Stimulated activated memory B cell treated with anti-CD40 and anti-IgM and Interleukin-4, amounts not matched to agents 10 μg/mL and 1 μg/mL and 100 μg/mL, for 72 hours (primary cell): Measurements from ENCODE around the gene SNX17.

Source experiments
- ATAC-seq: fragments of 150-1000 bp; cut with Tn5 transposase; 2 replicates; pipeline ENCODE4 v1.10.0; 2021
- H3K27ac Mint-ChIP-seq: one replicate; pipeline ENCODE4 v1.8.0; 2022; ENCODE audit warnings: mild to moderate bottlenecking, mixed read lengths
- H3K27me3 Mint-ChIP-seq: one replicate; pipeline ENCODE4 v1.8.0; 2022; ENCODE audit warnings: mixed read lengths
- H3K36me3 Mint-ChIP-seq: one replicate; pipeline ENCODE4 v1.8.0; 2022; ENCODE audit warnings: mixed read lengths
- H3K4me1 Mint-ChIP-seq: one replicate; pipeline ENCODE4 v1.8.0; 2022; ENCODE audit warnings: mixed read lengths
- H3K4me3 Mint-ChIP-seq: one replicate; pipeline ENCODE4 v1.8.0; 2022; ENCODE audit warnings: mild to moderate bottlenecking, moderate library complexity, mixed read lengths
- H3K9me3 Mint-ChIP-seq: one replicate; pipeline ENCODE4 v1.8.0; 2022; ENCODE audit warnings: mixed read lengths

SNX17 gene

DNA sequence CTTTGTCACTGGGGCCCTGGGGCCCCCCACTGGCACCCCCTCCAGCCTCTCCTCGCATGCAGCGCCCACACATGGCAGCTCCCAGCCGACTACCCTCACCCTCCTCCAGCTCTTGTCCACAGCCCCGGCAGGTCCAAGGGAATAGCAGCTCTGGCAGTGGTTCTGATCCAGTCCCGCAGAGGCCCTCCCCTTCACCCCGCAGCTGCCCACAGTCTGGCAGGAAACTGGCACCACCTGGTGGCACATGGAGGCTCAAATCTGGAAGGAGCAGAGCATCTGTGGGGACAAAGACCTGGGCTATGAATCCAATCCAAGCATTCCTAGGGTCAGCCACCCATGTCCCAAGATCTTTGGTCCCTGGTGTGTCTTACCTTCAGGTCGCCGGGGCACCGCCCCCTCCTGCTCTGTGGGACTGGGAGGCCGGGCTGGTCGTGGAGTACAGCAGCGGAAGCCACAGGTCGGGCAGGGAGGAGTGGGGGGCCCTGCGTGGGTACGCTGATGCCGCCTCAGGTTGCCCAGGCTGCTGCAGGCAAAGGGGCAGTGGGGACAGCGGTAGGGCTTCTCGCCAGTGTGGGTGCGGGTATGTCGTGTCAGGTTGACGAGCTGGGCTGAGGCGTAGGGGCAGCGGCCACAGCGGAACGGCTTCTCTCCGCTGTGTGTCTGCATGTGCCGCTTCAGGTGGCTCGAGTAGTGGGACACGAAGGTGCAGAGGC, 7.8 kb downstream of the SNX17 start:
- Mint-ChIP-seq H3K9me3 (no peaks in the 10 kb centered on the region), H3K36me3 (peaks cover 58% of the 10 kb centered on the region), H3K27ac (peak overlapping the region; percentile 96), H3K4me1 (peaks cover 41% of the 10 kb centered on the region), H3K4me3 (no peak overlapping the region), H3K27me3 (no peaks in the 10 kb centered on the region)
- ATAC-seq: no peak

DNA sequence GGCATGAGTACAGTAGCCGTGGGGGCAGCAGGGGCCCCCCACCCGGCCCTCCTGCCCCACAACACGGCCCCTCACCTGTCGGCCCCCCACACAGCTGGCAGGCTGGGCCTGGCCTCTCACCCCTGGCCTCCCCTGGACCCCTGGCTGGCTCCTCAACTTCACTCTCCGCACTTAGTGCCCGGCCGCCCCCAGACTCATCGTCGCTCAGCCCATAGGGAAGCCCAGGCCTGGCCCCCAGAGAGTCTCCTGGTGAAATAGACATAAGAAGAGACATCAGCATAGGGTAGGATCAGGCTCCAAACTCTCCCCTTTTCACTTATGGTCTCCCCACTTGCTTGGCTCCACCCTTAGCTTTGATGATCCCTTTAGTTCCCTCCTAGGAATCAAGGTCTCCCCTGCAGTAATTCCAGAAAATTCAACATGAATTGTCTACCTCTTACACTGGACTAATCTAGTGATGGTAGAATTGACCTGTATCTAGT, 8.4 kb downstream of the SNX17 start:
- peaks cover 43% of the 10 kb centered on the region for H3K4me1 Mint-ChIP-seq
- H3K9me3 Mint-ChIP-seq: no peaks in the 10 kb centered on the region
- no peak for ATAC-seq
- peak overlapping the region; percentile 81 for H3K4me3 Mint-ChIP-seq
- H3K27ac Mint-ChIP-seq: peak overlapping the region; percentile 96
- H3K36me3 Mint-ChIP-seq: peaks cover 58% of the 10 kb centered on the region
- H3K27me3 Mint-ChIP-seq: no peaks in the 10 kb centered on the region

DNA sequence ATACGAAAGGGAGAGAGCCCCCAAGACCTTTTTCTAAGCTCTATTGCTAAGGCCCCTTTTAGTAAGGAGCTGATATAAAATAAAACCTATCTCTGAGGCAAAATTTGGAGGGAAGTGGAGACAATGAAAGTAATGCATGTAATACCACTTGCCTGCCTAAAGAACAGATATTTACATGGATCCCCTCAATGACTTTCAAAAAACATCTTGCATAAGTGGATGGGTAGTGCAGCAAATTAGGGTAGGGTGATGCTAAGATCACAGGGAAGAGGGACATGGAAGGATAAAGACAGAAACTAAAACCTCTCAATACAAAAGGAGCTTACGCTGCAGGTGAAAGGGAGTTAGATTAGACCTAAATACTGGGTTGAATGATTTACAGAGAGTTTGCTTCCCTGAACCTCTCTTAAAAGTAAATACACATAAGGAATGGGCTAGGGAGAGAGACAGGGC, 9.0 kb downstream of the SNX17 start:
- Mint-ChIP-seq H3K9me3 (no peaks in the 10 kb centered on the region), H3K27me3 (no peaks in the 10 kb centered on the region), H3K36me3 (peaks cover 62% of the 10 kb centered on the region), H3K4me1 (peaks cover 47% of the 10 kb centered on the region), H3K27ac (peak overlapping the region; percentile 96), H3K4me3 (peak overlapping the region; percentile 81)
- ATAC-seq: no peak

DNA sequence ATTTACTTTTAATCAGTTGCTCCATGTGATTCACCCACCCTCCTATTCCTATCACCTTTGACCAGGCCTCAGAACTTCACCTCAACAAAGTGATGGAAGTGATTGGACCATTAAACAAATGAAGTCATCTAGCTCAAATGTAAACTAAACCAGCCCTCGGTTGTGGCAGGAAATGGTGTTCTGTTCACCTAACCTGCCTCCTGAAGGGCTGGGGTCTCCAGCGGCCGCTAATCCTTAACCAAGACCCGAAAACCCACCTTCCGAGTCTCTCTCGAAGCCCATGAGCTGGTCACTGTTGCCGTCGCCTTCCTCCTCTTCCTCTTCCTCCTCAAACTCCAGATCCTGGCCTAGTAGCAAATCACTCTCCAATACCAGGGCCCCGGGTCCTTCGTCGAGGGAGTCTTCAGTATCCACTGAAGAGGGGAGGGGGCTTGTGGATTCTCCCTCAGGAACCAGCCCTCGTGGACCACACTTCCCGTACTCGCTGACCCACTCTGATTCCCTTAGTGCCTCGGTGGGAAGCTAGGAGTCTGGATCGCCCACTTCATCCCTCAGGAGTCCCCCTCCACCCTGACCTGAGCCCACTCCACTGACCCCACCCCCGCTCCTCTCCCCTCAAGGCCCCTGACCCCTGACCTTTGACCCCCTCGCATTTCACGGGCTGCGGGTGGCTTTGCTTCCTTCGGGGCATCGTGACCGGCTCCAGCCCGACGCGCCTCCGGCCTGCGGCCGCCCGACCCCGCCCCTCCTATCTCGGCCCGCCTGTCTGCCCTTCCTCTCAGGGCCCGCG, 9.6 kb downstream of the SNX17 start:
- ATAC-seq: peak; percentile 75
- H3K27ac Mint-ChIP-seq: peak overlapping the region; percentile 96
- H3K36me3 Mint-ChIP-seq: peaks cover 62% of the 10 kb centered on the region
- peak overlapping the region; percentile 81 for H3K4me3 Mint-ChIP-seq
- no peaks in the 10 kb centered on the region for H3K9me3 Mint-ChIP-seq
- peaks cover 47% of the 10 kb centered on the region for H3K4me1 Mint-ChIP-seq
- no peaks in the 10 kb centered on the region for H3K27me3 Mint-ChIP-seq

DNA sequence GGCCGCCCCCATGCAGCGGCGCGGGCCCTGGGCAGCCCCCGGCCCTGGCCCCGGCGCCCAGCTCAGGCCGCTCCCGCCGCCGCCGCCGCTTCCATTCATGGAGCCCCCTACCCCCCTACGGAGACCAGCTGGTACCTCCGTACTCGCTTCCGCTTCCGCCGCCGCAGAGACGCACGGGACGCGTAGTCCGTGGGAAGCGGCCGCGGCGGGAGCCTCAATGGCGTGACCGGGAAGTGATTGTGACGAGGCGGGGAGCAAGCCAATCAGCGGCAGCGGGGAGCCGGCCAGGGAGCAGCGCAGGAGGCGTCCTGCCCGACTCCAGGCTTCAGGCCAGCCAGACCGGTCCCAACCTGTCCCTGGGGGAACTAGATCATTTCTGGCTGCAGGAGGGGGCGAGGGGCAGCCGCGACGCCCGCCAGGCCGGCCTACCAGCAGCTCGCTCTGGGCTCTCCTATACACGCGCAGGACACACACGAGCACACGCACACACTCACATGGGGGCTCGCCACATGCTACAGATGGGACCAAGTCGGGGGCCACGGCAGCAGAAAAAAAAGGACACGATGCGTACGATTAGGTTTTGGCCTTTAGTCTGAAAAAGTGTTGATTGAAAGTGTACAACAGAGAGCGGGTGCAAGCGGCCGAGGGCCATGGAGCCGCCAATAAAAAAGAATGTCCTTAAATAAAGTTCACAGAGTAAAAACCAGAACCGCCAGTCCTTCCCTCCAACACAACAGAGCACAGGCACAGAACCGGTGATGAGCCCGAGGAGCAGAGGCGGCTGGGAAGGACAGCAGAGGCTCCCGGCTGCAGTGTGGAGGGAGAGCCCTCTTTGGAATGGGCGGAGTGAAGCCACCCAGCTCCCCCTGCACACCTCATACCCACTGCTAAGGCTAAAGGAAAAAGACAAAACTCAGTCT, 10.5 kb downstream of the SNX17 start, which contains the start of gene ZNF513:
Gene ZNF513 (minus strand): TSS at position 109 of the 920 bp plus-strand sequence. CDS start 208 bp downstream, outside the sequence.
- peaks cover 47% of the 10 kb centered on the region for H3K4me1 Mint-ChIP-seq
- peak within 1 kb of the TSS; percentile 81 for H3K4me3 Mint-ChIP-seq
- H3K9me3 Mint-ChIP-seq: no peaks in the 10 kb centered on the region
- H3K27me3 Mint-ChIP-seq: no peaks in the 10 kb centered on the region
- ATAC-seq: peak; percentile 96
- peak within 1 kb of the TSS; percentile 96 for H3K27ac Mint-ChIP-seq
- H3K36me3 Mint-ChIP-seq: peaks cover 62% of the 10 kb centered on the region

DNA sequence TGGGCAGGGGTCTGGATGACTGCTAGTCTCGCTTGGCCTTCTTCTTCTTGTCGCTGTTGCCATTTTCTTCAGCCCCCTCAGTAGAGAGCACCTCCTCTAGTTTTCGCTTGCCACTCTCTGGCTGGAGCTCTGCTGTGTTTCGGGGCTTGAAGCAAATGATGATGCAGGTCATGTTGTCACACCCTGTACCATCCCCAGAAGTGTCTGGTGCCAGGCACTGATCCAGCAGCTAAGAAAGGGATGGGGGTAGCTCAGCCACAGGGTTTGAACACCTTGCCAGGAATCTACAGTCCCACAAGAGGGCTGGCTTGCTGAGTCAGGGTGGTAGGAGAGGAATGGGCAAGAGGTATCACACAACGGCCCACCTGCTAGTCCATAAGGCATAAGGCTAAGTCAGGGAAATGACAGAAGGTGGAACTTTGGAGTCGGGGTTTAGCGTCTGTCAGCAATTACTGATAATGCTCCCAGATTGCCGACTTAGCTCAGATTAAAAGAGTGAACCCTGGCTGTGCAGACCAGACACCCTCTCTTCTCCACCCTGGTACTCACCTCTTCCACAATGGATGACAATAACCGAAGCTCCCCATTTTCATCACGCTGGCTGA, 11.3 kb downstream of the SNX17 start:
- H3K4me3 Mint-ChIP-seq: peak overlapping the region; percentile 81
- H3K9me3 Mint-ChIP-seq: no peaks in the 10 kb centered on the region
- ATAC-seq: no peak
- H3K27ac Mint-ChIP-seq: peak overlapping the region; percentile 96
- peaks cover 56% of the 10 kb centered on the region for H3K36me3 Mint-ChIP-seq
- no peaks in the 10 kb centered on the region for H3K27me3 Mint-ChIP-seq
- peaks cover 44% of the 10 kb centered on the region for H3K4me1 Mint-ChIP-seq

DNA sequence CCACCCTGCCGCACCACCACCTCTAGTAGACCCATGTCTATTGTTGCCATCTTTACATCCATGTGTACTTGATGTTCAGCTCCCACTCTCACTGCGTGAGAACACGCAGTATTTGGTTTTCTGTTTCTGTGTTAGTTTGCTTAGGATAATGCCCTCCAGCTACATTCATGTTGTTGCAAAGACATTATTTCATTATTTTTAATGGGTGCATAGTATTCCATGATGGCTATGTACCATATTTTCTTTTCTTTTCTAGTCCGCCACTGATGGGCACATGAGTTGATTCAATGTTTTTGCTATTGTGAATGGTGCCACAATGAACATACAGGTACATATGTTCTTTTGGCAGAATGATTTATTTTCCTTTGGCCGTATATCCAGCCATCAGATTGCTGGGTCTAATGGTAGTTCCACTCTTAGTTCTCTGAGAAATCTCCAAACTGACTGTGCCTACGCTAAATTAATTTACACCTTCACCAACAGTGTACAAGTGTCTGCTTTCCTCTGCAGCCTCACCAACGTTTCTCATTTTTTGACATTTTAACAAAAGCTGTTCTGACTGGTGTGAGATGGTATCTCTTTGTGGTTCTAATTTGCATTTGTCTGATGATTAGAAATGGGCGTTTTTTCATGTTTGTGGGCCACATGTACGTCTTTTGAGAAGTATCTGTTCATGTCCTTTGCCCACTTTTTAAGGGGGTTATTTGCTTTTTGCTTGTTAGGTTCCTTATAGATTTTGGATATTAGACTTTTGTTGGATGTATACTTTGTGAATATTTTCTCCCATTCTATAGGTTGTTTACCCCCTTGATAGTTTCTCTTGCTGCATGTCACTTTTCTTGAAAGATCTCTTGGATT, 20.6 kb downstream of the SNX17 start:
- Mint-ChIP-seq H3K36me3 (peaks cover 36% of the 10 kb centered on the region), H3K4me1 (peaks cover 8% of the 10 kb centered on the region), H3K9me3 (no peaks in the 10 kb centered on the region), H3K27me3 (no peaks in the 10 kb centered on the region), H3K27ac (no peak overlapping the region), H3K4me3 (no peak overlapping the region)
- no peak for ATAC-seq

DNA sequence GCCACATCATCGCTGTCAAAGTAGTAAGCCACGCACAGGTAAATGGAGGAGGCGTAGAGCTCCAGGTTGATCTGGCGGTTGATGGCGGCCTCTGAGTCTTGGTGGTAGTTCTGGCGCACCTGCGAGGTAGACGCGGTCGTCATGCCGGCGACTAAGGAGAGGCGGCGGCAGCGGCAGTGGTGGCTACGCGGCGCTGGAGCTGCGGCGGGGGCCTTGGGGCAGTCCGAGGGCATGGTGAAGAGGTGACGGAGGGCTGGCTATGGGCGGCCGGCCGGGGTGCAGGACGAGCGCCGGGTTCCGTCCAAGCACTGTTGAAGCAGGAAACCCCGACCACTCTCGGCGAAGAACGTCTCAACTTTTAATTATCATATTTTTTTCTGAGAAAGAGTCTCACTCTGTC, 22.8 kb downstream of the SNX17 start:
- no peak for ATAC-seq
- peaks cover 35% of the 10 kb centered on the region for H3K36me3 Mint-ChIP-seq
- no peak overlapping the region for H3K27ac Mint-ChIP-seq
- no peaks in the 10 kb centered on the region for H3K27me3 Mint-ChIP-seq
- no peak overlapping the region for H3K4me3 Mint-ChIP-seq
- H3K9me3 Mint-ChIP-seq: no peaks in the 10 kb centered on the region
- H3K4me1 Mint-ChIP-seq: peaks cover 19% of the 10 kb centered on the region

DNA sequence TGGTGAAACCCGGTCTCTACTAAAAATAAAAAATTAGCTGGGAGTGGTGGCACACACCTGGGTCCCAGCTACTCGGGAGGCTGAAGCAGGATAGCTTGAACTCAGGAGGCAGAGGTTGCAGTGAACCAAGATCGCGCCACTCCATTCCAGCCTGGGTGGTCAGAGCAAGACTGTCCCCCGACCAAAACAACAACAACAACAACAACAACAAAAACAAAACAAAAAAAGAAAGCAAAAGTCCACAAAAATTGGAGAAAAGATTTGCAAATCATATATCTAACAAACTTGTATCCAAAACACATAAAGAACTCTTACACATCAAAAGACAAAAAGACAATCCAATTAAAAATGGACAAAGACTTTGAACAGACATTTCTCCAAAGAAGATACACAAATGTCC, 28.5 kb downstream of the SNX17 start:
- Mint-ChIP-seq H3K27me3 (no peaks in the 10 kb centered on the region), H3K9me3 (no peaks in the 10 kb centered on the region), H3K4me1 (peaks cover 42% of the 10 kb centered on the region), H3K36me3 (peaks cover 29% of the 10 kb centered on the region), H3K27ac (no peak overlapping the region), H3K4me3 (no peak overlapping the region)
- no peak for ATAC-seq

DNA sequence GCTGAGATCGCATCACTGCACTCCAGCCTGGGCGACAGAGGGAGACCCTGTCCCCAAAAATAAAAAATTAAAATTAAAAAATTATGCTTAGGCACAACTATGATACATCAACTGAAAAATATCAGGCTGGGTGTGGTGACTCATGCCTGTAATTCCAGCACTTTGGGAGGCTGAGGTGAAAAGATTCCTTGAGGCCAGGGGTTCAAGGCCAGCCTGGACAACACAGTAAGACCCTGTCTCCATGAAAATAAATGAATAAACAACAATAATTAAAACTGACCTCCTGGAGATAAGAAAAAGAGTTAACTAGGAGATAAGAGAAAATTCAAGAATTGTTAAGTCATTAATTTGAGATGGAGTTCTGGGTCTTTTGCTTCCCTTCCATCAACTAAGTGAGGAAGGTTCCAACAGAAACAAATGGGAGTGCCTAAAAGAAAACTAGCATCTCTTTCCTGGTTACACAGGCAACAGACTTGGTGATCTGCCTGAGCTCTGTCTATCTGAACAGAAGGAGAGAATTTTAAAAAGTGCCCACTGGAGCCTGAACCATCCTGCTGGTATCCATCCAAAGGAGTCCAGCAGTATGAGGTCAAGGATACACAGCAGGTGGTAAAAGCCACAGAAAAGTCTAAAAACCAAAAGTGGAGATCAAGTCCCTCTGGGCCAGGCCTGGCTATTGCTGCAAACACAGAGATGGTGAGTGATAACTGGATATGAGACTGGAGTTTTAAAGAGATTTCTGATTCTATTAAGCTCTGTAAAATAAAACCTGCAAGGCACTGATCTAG, 30.1 kb downstream of the SNX17 start:
- no peak overlapping the region for H3K4me3 Mint-ChIP-seq
- H3K4me1 Mint-ChIP-seq: peaks cover 39% of the 10 kb centered on the region
- ATAC-seq: no peak
- H3K27ac Mint-ChIP-seq: peak overlapping the region; percentile 62
- H3K27me3 Mint-ChIP-seq: no peaks in the 10 kb centered on the region
- peaks cover 28% of the 10 kb centered on the region for H3K36me3 Mint-ChIP-seq
- H3K9me3 Mint-ChIP-seq: no peaks in the 10 kb centered on the region

DNA sequence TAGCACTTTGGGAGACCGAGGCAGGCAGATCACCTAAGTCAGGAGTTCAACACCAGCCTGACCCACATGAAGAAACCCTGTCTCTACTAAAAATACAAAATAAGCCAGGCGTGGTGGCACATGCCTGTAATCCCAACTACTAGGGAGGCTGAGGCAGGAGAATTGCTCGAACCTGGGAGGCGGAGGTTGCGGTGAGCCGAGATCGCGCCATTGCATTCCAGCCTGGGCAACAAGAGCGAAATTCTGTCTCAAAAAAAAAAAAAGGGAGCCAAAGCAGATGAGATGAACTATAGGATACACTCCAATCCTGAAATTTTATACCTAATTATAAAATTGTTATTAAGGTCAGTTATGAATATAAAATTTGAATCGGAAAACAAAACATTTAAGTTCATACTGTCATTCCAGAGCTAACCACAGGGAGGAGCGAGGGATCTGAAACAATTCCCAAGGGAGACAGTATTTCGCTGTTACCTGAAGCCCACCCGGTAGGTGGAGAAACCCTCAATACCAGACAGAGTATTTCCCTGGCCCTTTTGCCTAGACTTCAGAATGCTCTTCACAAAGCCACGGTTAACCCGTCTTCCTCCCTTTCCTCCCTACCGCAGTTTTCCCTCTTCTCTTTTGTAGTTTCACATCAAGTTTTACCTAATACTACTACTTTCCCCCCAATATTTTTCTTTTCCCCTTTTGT, 37.5 kb downstream of the SNX17 start:
- Mint-ChIP-seq H3K4me3 (peak overlapping the region; percentile 86), H3K36me3 (peaks cover 6% of the 10 kb centered on the region), H3K27ac (peak overlapping the region; percentile 75), H3K27me3 (peaks cover 10% of the 10 kb centered on the region), H3K4me1 (peaks cover 33% of the 10 kb centered on the region), H3K9me3 (peaks cover 3% of the 10 kb centered on the region)
- no peak for ATAC-seq

DNA sequence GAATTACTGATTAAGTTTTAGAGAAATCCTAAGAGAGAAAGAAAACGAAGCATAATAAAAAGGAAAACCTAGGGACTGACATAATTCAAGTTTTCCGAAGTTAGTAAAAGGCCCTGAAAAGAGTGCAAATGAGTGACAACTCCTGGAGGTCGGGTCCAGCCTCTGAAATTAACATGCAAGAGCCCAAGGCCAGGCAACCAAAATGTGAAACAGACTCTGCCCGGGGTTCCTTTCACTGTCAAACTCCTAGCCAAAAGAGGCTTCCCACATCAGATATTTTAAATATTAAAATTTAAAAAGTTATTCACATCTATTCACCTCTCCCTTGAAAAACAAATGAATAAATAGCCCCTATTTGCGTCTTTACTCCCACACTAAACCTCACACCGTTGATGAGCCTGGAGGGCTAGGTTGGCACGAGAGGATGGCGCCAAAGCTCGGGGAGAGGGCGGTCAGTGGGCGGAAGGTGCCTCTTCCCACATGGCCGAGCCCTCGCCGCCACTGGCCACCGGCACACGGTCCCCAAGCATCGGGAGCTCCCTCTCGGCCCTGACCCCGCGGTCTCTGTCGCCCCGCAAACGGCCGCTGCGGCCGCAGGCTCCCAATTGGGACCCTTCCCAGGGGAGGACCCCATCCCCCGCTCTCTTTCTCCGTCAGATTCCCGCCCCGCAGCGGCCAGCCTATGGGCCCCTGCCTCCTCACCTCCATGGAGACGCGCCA, 38.3 kb downstream of the SNX17 start:
- peak overlapping the region; percentile 86 for H3K4me3 Mint-ChIP-seq
- H3K4me1 Mint-ChIP-seq: peaks cover 33% of the 10 kb centered on the region
- peaks cover 3% of the 10 kb centered on the region for H3K9me3 Mint-ChIP-seq
- ATAC-seq: peak; percentile 54
- peaks cover 10% of the 10 kb centered on the region for H3K27me3 Mint-ChIP-seq
- H3K27ac Mint-ChIP-seq: peak overlapping the region; percentile 75
- peaks cover 6% of the 10 kb centered on the region for H3K36me3 Mint-ChIP-seq
